Measurements from ENCODE around the gene S1PR1.
A peak's percentile ranks its signal among the peaks of the same experiment; 100 is the strongest.

GRCh38 chr1:101242324-101243050 lies 5.7 kb downstream of the S1PR1 start:
- no peak for TF ChIP-seq CTCF (IDR thresholded peaks at IDR 0.05; ENCODE audit: extremely low read depth in 1 of 2, insufficient read depth in 1 of 2, low read depth in 1 of 2, low read length in 2 of 2)
- peak; percentile 66 for TF ChIP-seq FOS (IDR thresholded peaks at IDR 0.05; ENCODE audit: borderline replicate concordance, insufficient read depth, low read length)
- TF ChIP-seq MYC (IDR thresholded peaks at IDR 0.05; ENCODE audit: low read depth, low read length): no peak
- peak; percentile 79 for TF ChIP-seq POLR2A (IDR thresholded peaks at IDR 0.05; ENCODE audit: low read depth, low read length)
- TF ChIP-seq JUN (IDR thresholded peaks at IDR 0.05; ENCODE audit: borderline replicate concordance, insufficient read depth, insufficient read length, low read depth): peak; percentile 93
- TF ChIP-seq POLR2AphosphoS5 (IDR thresholded peaks at IDR 0.05; ENCODE audit: insufficient read depth, low read depth, low read length): peak; percentile 95
- TF ChIP-seq MAX (IDR thresholded peaks at IDR 0.05; ENCODE audit: insufficient read depth, insufficient read length): no peak

All from endothelial cell of umbilical vein (primary cell).